ENCODE data around the gene NSG1.

The NSG1 gene

GRCh38 chr4:4401036-4401435 is 14.1 kb downstream of the NSG1 start:
- Histone ChIP-seq H3K27me3 (ENCODE audit: insufficient read depth, low read depth, severe bottlenecking) (peaks cover 11% of the 10 kb centered on the region), H3K27ac (no peak overlapping the region), H3K9me3 (ENCODE audit: severe bottlenecking) (no peaks in the 10 kb centered on the region), H3K36me3 (no peaks in the 10 kb centered on the region), H3K4me3 (ENCODE audit: low read depth, low read length) (no peak overlapping the region)
- DNase-seq, result peak; percentile 44
- TF ChIP-seq, protein P1, sequence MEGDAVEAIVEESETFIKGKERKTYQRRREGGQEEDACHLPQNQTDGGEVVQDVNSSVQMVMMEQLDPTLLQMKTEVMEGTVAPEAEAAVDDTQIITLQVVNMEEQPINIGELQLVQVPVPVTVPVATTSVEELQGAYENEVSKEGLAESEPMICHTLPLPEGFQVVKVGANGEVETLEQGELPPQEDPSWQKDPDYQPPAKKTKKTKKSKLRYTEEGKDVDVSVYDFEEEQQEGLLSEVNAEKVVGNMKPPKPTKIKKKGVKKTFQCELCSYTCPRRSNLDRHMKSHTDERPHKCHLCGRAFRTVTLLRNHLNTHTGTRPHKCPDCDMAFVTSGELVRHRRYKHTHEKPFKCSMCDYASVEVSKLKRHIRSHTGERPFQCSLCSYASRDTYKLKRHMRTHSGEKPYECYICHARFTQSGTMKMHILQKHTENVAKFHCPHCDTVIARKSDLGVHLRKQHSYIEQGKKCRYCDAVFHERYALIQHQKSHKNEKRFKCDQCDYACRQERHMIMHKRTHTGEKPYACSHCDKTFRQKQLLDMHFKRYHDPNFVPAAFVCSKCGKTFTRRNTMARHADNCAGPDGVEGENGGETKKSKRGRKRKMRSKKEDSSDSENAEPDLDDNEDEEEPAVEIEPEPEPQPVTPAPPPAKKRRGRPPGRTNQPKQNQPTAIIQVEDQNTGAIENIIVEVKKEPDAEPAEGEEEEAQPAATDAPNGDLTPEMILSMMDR (IDR thresholded peaks at IDR 0.05; ENCODE audit: low read depth, low read length), result no peak

DNA sequence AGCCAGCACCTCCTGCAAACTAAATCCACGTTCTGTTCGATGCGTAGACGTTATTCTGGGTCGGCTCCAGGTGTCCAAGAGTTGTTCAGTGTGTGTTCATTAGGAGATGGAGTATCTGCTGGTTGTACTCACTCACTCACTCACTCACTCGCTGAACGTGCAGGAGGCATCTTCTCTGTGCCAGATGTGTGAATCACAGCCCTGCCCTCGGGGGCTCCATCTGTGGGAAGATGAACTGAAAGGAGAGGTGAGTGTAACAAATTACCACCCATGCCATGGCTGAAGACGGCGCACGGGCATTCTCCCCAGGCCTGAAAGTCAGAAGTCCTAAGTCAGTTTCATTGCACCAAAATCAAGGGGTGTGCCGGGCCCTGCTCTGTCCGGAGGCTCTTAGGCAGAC is 16.1 kb downstream of the NSG1 start:
- H3K4me3 ChIP-seq (ENCODE audit: low read depth, low read length), result no peak overlapping the region
- no peaks in the 10 kb centered on the region for H3K9me3 ChIP-seq (ENCODE audit: severe bottlenecking)
- no peak overlapping the region for H3K27ac ChIP-seq
- H3K27me3 ChIP-seq (ENCODE audit: insufficient read depth, low read depth, severe bottlenecking), result peaks cover 6% of the 10 kb centered on the region
- DNase-seq, result no peak
- TF ChIP-seq, protein P1 (IDR thresholded peaks at IDR 0.05; ENCODE audit: low read depth, low read length), result no peak
- H3K36me3 ChIP-seq, result no peaks in the 10 kb centered on the region

GRCh38 chr4:4405358-4405962 is 18.6 kb downstream of the NSG1 start:
- DNase-seq, result no peak
- Histone ChIP-seq H3K9me3 (ENCODE audit: severe bottlenecking) (no peaks in the 10 kb centered on the region), H3K4me3 (ENCODE audit: low read depth, low read length) (no peak overlapping the region), H3K27ac (no peak overlapping the region), H3K36me3 (no peaks in the 10 kb centered on the region), H3K27me3 (ENCODE audit: insufficient read depth, low read depth, severe bottlenecking) (peaks cover 6% of the 10 kb centered on the region)
- TF ChIP-seq, protein P1 (IDR thresholded peaks at IDR 0.05; ENCODE audit: low read depth, low read length), result no peak

DNA sequence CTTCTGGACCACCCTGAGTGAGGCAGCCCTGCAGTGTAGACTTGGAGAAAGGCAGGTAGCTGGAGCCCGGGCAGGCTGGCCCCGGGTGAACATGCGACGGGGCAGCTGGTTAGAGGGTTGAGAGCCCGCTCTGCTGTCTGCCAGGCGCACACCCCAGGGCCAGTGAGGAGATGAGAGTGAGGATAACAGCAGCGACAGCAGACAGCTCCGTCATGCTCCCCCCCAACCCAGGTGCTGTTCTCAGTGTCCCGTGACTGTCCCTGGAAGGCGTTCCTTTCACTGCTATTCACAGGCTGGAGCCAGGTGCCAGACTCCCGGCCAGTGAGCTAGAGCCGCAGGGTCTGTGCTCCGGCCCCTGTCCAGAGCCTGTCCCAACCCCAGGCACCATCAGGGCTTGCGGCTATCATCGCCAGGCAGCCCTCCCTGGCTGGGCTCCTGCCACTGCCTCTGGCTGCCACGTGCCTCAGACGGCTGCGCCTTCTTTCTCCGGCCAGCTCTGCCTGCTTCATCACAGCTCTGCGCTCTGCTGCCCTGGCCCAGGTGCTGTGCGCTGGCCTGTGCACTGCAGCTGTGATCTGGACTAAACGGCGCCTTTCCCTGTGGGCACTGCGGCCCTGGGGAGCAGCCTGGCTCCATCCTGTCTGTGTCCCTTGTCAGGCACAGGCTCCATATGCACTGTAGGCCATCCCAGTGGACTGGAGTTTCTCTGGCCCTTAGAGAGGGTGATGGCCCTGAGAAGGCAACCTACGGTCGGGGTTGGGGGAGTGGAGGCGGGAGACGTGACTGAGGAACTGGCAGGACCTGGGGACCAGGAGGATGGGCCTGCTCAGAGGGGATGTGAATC is 19.8 kb downstream of the NSG1 start:
- Histone ChIP-seq H3K27ac (no peak overlapping the region), H3K9me3 (ENCODE audit: severe bottlenecking) (no peaks in the 10 kb centered on the region), H3K36me3 (no peaks in the 10 kb centered on the region), H3K27me3 (ENCODE audit: insufficient read depth, low read depth, severe bottlenecking) (peaks cover 6% of the 10 kb centered on the region), H3K4me3 (ENCODE audit: low read depth, low read length) (no peak overlapping the region)
- TF ChIP-seq, protein P1 (IDR thresholded peaks at IDR 0.05; ENCODE audit: low read depth, low read length), result no peak
- no peak for DNase-seq

- no peak overlapping the region for H3K27ac ChIP-seq
- H3K4me3 ChIP-seq (ENCODE audit: low read depth, low read length), result no peak overlapping the region
- H3K27me3 ChIP-seq (ENCODE audit: insufficient read depth, low read depth, severe bottlenecking), result peaks cover 6% of the 10 kb centered on the region
- no peak for DNase-seq
- no peaks in the 10 kb centered on the region for H3K36me3 ChIP-seq
- TF ChIP-seq, protein P1 (IDR thresholded peaks at IDR 0.05; ENCODE audit: low read depth, low read length), result no peak
- H3K9me3 ChIP-seq (ENCODE audit: severe bottlenecking), result no peaks in the 10 kb centered on the region
These were observed 20.6 kb downstream of the NSG1 start for GRCh38 chr4:4407299-4408131.

Data from WERI-Rb-1 (cell line).